HG03432 (cell line): Measurements from ENCODE around the gene SNAI3.

ENCODE experiments used
- ATAC-seq: cut with Tn5 transposase; IDR thresholded peaks from one replicate; pipeline ENCODE4 v1.9.1; 2021; ENCODE audit warnings: mild to moderate bottlenecking, moderate library complexity; ENCODE audit not compliant: unreplicated experiment

Gene SNAI3

DNA sequence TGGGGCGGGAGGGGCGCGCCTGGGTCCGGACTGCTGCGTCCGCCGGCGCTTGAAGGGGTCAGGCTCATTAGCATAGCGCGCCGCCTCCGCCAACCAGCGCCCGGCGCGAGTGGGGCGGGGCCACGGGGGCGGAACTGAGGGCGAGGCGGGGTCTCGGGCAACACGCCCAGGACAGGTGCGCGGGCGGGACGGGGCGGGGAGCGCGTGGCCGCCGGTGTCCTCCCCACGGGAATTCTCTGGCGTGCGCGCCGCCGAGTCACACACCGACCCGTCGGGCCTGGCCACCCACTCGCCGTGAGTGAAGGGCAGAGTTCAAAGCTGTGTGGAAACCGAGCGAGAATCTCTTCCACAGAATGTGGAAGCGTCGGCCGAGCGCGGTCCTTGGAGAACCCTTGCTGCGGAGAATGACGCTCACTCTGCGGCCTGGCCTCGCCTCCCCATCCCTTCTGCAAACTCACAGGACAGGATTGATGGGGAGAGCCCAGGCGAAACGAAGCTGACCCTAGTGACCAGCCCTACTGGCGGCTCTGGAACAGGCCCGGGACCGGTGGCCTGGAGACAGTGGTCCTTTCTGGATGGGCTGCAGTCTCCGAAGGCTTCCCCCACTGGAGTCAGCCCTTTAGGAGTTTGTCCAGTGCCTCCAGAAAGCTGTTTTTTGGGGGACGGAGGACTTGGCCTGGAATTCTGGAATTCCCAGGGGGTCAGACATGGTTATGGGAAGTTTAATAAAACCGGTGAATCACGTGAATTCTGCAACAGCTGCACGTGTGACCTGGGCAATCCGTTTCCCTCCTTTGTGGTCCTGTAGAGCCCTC, at the start of gene SNAI3:
SNAI3 (minus strand) TSS at position 69 of the 815 bp plus-strand sequence. CDS start 101 bp downstream, outside the sequence.
- peak; percentile 65 for ATAC-seq

- ATAC-seq = no peak
Measured at GRCh38 chr16:88736088-88736487, 49.8 kb upstream of the SNAI3 start.

GRCh38 chr16:88735616-88736015, 49.3 kb upstream of the SNAI3 start:
- no peak for ATAC-seq

- ATAC-seq = no peak
Measured at GRCh38 chr16:88735121-88735520, 48.8 kb upstream of the SNAI3 start.

DNA sequence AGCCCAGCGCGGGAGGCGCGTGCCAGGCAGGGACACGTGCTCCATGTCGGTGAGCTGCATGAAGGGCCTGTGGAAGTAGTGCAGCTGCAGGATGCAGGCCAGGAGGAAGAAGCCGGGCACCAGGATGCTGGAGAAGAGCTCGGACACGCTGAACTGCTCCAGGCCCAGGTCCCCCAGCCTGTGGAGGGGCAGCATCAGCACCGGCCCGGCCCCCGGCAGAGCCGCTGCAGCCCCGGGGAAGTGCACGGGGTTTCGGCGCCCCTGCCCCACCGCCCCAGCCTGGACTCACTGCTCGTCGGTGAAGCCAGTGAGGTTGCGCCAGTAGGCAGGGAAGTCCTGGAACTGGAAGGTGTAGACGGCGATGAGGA, 48.0 kb upstream of the SNAI3 start:
- no peak for ATAC-seq

GRCh38 chr16:88733630-88734360, 47.5 kb upstream of the SNAI3 start:
- no peak for ATAC-seq

- no peak for ATAC-seq
Measured at GRCh38 chr16:88732961-88733294, 46.6 kb upstream of the SNAI3 start.

- ATAC-seq = no peak
Measured at GRCh38 chr16:88732172-88732960, 46.1 kb upstream of the SNAI3 start.

DNA sequence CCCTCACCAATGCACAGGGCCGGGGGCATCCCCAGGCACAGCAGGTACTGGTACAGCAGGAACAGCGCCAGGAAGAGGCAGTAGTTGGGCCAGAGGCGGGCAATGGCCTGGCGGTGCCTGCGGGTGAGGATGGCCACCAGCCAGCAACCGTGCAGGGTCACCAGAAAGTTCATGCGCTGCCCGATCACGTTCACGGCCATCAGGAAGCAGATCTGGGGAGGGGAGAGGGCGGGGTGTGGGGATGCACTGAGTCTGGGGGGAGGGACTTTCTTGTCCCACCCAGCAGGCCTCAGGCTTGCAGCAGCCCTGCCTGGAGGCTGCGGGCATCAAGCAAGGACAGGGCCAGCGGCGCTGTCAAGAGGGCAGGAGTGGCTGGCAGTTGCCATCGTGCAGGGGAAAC, 45.4 kb upstream of the SNAI3 start:
- ATAC-seq = no peak

- ATAC-seq = no peak
Measured at GRCh38 chr16:88730632-88731607, 44.6 kb upstream of the SNAI3 start.

GRCh38 chr16:88727871-88728270, 41.6 kb upstream of the SNAI3 start:
- no peak for ATAC-seq

GRCh38 chr16:88726981-88727380, 40.7 kb upstream of the SNAI3 start:
- ATAC-seq = no peak

DNA sequence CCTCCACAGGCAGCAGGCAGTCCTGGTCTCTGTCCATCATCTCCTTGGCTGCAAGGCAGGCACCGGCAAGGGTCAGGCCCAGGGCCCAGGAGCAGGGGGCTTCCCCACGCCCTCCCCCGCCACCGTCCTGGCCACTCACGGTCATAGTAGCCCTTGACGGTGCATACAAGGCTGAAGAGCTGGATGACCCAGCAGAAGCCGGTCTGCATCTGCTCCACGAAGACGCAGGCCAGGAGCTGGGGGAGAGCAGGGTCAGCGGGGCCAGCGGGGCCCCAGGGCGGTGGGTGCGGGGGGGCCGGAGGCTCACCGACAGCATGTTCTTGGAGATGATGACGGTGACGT, 40.1 kb upstream of the SNAI3 start:
- no peak for ATAC-seq

DNA sequence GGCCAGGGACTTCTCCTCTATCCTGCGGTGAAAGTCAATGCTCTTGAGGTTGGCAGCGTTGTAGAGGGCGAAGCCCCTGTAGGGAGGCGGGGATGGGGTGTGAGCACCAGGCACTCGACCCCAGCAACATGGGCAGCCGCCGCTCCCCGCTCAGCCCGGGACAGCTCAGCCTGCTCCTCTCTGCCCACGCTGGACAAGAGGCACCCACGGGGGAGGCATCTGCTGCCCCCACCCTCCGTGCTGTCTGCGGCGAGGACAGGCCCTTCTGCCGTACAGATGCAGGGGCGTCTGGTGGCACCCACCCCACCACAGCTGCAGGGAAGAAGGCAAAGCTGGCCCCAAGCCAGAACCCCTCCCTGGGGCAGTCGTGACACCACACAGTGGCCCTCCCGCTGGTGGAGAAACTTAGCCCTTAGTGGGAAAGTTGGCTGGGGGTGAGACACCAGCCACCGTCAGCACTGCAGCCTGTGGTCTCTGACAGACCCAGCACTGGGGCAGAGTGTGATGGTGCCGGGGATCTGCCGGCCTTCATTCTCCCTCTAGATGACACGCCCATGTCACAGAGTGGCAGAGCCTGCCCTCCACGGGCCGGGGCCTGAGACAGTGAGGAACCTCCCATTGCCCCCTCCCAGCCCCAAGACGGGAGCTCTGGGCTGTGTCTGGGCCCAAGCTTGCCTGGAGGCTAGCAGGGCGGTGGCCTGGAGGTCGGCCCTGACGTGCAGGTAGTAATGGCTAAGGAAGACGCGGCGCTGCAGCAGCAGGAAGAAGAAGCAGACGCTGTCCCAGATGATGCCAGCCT, 39.5 kb upstream of the SNAI3 start:
- no peak for ATAC-seq

- ATAC-seq = no peak
Measured at GRCh38 chr16:88724855-88725555, 38.7 kb upstream of the SNAI3 start.

DNA sequence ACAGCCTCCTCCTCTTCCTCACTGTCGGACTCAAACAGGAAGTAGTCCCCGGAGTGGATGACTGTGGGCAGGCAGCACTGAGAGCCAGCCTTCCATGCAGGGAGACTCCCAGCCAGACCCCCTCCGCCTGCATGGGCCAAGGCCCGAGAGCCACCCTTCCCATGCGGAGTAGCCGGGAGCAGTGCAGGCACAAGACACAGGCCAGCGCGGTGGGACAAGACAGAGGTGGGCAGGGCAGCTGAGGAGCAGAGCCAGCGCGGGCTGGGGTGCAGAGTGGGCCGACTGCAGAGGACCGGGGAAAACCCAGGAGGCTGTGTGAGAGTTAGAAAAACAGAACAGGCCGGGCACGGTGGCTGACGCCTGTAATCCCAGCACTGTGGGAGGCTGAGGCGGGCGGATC, 37.6 kb upstream of the SNAI3 start:
- no peak for ATAC-seq

GRCh38 chr16:88723507-88723887, 37.2 kb upstream of the SNAI3 start:
- ATAC-seq = no peak

DNA sequence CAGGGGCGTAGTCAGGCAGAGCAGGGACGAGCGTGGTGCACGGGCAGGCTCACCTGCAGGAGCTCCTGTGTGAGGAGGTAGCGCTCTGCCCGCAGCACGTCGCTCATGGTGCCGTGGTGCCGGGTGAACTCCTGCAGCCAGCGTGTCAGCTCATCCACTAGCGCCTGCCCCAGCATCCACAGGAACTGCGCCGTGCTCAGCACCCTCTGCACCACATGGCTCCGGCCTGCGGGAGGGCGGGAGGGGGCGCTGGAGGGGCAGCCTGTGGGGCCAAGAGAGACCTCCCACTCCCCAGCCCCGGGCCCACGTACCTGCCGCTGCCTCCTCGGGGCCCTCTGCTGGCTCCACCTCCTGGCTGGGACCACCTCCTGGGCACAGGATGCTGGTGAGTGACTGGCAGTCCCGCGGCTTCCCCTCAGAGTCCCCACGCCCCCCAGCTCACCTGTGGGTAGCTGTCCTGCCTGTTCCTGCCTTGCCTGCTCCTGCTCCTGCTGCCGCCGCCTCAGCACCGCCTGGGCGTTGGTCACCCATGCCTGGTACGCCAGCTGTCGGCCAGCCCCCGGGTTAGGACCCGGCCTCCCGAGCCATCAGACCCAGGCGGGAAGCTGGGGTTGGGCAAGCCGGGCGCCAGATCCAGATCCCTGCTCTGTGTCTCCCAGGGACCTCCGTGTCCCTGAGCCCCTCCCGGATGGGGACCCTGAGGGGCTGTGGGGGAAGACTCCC, 36.6 kb upstream of the SNAI3 start:
- ATAC-seq = no peak
